GM18909 (cell line): ENCODE measurements around the gene CAD.
A peak's percentile ranks its signal among the peaks of the same experiment; 100 is the strongest.
"Not testable (repeated sequence)": the region's sequence is repeated elsewhere in the genome, so short reads cannot be mapped to it uniquely, and the experiment has no call there.

Source experiments
- ATAC-seq: cut with Tn5 transposase; IDR thresholded peaks from one replicate; pipeline ENCODE4 v1.9.1; 2021; ENCODE audit warnings: mild to moderate bottlenecking; ENCODE audit not compliant: unreplicated experiment, poor library complexity

The CAD gene

GRCh38 chr2:27198068-27198467 lies 19.1 kb upstream of the CAD start:
- ATAC-seq, result not testable (repeated sequence)

GRCh38 chr2:27198627-27199026 lies 18.5 kb upstream of the CAD start:
- ATAC-seq, result no peak

GRCh38 chr2:27199241-27199640 lies 17.9 kb upstream of the CAD start:
- ATAC-seq, result no peak

GRCh38 chr2:27201675-27202074 lies 15.5 kb upstream of the CAD start:
- ATAC-seq, result no peak

- ATAC-seq, result no peak
These were observed 14.3 kb upstream of the CAD start for GRCh38 chr2:27202854-27203253.

- no peak for ATAC-seq
These were observed 13.4 kb upstream of the CAD start for GRCh38 chr2:27203741-27204140.

GRCh38 chr2:27204566-27204965 lies 12.6 kb upstream of the CAD start:
- no peak for ATAC-seq

- ATAC-seq, result no peak
These were observed 12.0 kb upstream of the CAD start for GRCh38 chr2:27205206-27205605.

GRCh38 chr2:27206346-27206745 lies 10.8 kb upstream of the CAD start:
- no peak for ATAC-seq

GRCh38 chr2:27208486-27209050 lies 8.6 kb upstream of the CAD start:
- no peak for ATAC-seq

- no peak for ATAC-seq
These were observed 7.4 kb upstream of the CAD start for GRCh38 chr2:27209621-27210401.

GRCh38 chr2:27211241-27211942 lies 5.8 kb upstream of the CAD start:
- peak; percentile 21 for ATAC-seq

GRCh38 chr2:27211943-27212625 lies 5.1 kb upstream of the CAD start, which contains the start of the genes ATRAID and SLC5A6:
TSS of gene ATRAID (plus strand) at chr2:27212041. CDS start at chr2:27212369, 328 bp downstream.
TSS of gene SLC5A6 (minus strand) at chr2:27212268. CDS start at chr2:27207650, 4,618 bp downstream.
- peak; percentile 82 for ATAC-seq

- ATAC-seq, result peak; percentile 0
These were observed 4.3 kb upstream of the CAD start for GRCh38 chr2:27212626-27213471.

- no peak for ATAC-seq
These were observed 2.2 kb upstream of the CAD start for GRCh38 chr2:27214941-27215340.

- no peak for ATAC-seq
These were observed 592 bp upstream of the CAD start for GRCh38 chr2:27216416-27217137.

- no peak for ATAC-seq
These were observed 1.4 kb downstream of the CAD start for GRCh38 chr2:27218614-27219013.

- ATAC-seq, result no peak
These were observed 1.9 kb downstream of the CAD start for GRCh38 chr2:27219091-27219490.

GRCh38 chr2:27220091-27220490 lies 2.9 kb downstream of the CAD start:
- no peak for ATAC-seq
